ENCODE results near the gene PPP1R36.

DNA sequence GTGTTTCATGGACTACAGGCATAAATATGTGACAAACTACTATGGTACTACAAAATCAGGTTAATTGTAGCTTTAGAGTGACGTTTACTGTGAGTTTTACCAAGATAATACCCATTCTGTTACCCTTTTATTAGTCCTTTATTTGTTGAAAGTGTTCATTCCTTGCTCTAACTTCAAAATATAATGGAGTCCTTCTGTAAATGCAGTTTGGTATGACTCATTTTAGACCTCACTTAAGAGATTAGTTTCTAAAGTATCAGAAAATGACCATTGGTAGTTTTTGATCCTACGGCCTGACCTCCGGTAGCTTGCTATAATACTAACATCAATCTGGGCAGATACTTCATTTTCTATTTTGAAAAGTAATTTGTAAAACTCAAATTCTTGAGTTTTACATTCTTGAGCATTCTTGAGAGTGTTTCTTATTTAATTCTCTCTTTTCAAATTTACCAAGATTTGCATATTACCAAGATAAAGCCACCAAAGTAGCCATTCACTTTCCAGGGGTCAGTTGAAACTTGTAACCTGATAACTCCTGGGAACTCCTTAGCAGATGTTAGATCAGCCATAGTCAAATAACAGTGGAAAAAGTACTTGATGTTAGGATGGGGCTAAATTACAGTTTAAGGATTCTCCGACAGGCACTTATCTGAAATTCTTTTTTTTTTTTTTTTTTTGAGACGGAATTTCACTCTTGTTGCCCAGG, 5.0 kb upstream of the PPP1R36 start:
- TF ChIP-seq TAF1 (IDR thresholded peaks at IDR 0.05; ENCODE audit: borderline replicate concordance, insufficient read depth, low read length) (no peak), POLR2AphosphoS5 (IDR thresholded peaks at IDR 0.05; ENCODE audit: low read depth, low read length) (no peak), FOXP2 (optimal IDR thresholded peaks at IDR 0.05; ENCODE audit: borderline replicate concordance, extremely low read depth, extremely low read length, insufficient read depth) (no peak), SIN3A (IDR thresholded peaks at IDR 0.05; ENCODE audit: borderline replicate concordance, insufficient read depth, low read length) (no peak)
- TF ChIP-seq, protein P1, sequence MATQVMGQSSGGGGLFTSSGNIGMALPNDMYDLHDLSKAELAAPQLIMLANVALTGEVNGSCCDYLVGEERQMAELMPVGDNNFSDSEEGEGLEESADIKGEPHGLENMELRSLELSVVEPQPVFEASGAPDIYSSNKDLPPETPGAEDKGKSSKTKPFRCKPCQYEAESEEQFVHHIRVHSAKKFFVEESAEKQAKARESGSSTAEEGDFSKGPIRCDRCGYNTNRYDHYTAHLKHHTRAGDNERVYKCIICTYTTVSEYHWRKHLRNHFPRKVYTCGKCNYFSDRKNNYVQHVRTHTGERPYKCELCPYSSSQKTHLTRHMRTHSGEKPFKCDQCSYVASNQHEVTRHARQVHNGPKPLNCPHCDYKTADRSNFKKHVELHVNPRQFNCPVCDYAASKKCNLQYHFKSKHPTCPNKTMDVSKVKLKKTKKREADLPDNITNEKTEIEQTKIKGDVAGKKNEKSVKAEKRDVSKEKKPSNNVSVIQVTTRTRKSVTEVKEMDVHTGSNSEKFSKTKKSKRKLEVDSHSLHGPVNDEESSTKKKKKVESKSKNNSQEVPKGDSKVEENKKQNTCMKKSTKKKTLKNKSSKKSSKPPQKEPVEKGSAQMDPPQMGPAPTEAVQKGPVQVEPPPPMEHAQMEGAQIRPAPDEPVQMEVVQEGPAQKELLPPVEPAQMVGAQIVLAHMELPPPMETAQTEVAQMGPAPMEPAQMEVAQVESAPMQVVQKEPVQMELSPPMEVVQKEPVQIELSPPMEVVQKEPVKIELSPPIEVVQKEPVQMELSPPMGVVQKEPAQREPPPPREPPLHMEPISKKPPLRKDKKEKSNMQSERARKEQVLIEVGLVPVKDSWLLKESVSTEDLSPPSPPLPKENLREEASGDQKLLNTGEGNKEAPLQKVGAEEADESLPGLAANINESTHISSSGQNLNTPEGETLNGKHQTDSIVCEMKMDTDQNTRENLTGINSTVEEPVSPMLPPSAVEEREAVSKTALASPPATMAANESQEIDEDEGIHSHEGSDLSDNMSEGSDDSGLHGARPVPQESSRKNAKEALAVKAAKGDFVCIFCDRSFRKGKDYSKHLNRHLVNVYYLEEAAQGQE (IDR thresholded peaks at IDR 0.05; ENCODE audit: insufficient read depth in 1 of 2, low read depth in 2 of 2, low read length in 2 of 2), result no peak
